Occipital lobe (tissue), 2 donors: ENCODE measurements around the gene PDZRN3. TPM values are rescaled to one million over a fixed set of nuclear protein-coding genes. Genes with fewer than 3 reads are reported as not detected.
"Not testable (repeated sequence)": the region's sequence is repeated elsewhere in the genome, so short reads cannot be mapped to it uniquely, and the experiment has no call there.

Experiments used
- DNase-seq: peaks from one replicate; lab custom pipeline; 2025; lab: John Stamatoyannopoulos, UW
- total RNA-seq: library from RNA; depleted of rRNA; stranded (reverse); fragments of >200 nt; gene quantifications from one replicate; pipeline ENCODE4 v1.2.3, GENCODE V29; 2014

Gene PDZRN3
- total RNA-seq, 1 donor from 2014 or later = 59.3 TPM

DNA sequence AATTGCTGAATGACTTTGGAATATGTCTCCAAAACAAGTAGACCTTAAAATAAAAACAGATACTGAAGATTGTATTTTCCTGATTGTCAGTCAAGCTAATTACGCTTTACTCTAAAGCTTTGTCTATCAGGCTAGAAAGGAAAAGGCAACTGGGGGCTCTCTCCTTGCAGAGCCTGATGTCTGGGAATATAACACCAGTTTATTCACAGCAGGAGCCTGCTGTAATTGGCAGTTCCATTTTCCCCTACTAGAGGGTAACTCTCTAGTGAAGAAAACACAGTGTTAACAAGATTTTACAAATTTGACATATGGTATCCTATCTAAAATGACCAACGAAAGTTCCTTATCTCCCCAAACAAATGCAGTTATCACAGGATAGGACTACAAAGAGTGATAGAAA is 158.8 kb downstream of the PDZRN3 start:
- no peak for DNase-seq

DNA sequence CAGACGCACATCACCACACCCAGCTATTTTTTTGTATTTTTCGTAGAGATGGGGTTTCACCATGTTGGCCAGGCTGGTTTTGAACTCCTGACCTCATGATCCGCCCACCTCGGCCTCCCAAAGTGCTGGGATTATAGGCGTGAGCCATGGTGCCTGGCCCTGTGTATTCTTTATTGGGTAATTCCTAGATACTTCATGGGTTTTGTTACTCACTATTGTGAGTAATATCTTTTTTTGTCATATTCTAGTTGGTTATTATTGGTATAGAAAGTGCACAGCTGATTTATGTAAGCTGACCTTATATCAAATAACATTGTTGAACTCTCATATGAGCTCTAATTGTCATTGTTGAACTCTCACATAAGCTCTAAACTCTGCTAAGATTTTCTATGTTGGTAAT is 160.6 kb downstream of the PDZRN3 start:
- not testable (repeated sequence) for DNase-seq

GRCh38 chr3:73461547-73461946 is 163.2 kb downstream of the PDZRN3 start:
- no peak for DNase-seq

DNA sequence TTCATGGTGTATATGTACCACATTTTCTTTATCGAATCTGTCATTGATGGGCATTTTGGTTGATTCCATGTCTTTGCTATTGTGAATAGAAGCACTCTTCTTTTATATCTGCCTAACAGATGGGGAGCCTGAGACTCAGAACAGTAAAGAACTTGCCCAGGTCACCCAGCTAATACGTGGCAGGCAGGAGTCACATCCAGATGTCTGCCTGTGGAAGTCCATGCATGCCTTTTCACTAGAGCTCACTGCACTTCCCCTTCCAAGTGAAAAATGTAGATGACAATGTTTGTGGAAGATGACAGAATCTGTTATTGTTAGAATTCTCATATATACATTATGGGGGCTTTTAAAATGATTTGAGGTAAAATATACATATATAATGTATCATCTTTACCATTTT is 165.0 kb downstream of the PDZRN3 start:
- no peak for DNase-seq

DNA sequence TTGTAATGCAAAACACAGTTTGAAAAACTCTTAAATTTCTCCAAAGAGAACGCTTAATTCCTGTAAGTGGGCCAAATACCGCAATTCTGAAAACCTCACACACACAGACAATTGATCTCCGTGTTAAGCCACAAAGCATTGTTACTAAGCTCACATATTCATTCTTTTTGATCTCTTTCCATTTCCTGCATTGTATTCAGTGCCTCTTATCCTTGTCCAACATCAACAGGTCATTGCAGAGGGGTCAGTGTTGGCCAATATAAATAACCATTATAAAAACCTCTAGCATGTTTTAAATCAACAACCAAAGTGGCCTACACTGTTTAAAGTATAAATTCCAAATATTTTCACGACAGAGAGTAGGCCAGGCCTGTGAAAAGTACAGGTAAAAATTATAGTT is 171.1 kb downstream of the PDZRN3 start:
- DNase-seq = no peak

- DNase-seq = no peak
These were observed 172.0 kb downstream of the PDZRN3 start for GRCh38 chr3:73452729-73453128.

GRCh38 chr3:73451301-73451944 is 173.3 kb downstream of the PDZRN3 start:
- DNase-seq = no peak

GRCh38 chr3:73449774-73450173 is 175.0 kb downstream of the PDZRN3 start:
- no peak for DNase-seq

- no peak for DNase-seq
These were observed 175.9 kb downstream of the PDZRN3 start for GRCh38 chr3:73448761-73449301.

DNA sequence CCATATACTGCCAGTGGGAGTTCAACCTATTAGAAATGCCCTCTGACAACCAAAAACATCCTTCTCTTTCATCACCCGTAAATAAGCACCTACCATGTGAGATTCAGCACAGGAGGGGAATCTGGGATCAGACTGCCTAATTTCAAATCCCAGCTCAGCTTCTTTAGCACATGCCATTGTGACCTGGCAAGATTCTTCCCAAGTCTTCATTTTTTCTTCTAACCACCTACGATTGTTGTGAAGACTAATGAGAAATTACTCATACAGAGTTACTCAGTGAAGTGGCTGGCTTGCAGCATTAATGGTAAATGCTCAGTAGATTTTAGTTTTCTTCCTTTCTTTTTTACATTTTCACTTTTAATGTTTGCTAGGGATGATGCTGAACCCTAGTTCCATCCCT is 176.7 kb downstream of the PDZRN3 start:
- no peak for DNase-seq

- DNase-seq = no peak
These were observed 177.6 kb downstream of the PDZRN3 start for GRCh38 chr3:73447111-73447510.

DNA sequence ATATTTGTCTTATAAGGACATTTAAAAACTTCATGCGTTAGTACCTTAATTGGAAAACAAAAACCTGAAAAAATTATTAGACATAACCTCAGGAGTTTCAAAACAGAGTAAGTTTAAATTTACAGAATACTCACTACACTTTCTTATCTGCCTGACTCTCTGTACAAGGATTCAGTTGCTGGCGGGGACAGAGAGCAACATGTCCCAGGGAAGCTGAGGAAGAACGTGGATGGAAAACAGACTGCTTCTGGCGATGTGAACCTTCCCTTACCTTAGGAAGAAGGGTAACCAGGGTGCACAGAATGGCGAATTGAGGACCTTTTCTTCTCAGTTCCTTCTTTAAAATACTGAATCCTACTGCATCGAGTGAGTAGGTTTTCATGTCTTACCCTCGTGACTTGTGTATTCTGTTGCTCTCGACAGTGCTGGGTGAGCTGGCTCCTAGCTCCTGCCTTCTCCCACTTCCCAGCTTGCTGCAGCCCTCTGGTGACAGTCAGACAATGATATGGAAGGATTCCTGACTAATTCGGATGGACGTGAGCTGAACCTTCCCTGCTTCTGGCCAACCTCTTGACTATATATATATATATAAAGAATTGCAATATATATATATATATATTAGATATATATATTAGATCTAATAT is 178.2 kb downstream of the PDZRN3 start:
- no peak for DNase-seq

DNA sequence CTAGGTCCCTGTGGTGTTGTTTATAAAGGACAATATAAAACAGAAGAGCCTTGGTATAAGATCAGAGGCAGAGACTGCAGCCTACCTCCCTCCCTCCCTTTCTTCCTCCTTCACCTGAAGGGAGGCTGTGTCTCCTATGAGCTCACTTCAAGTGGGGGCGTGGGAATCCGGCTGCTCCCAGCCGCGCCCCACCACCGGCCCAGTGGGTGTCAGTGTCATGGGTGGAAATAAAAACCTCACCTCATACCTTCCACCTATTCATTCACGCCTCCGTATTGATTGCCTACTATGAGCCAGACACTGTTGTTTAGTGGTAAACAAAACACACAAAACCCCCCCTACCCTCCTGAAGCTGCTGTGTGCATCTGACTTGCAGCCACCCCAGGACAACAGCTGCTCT is 181.9 kb downstream of the PDZRN3 start:
- no peak for DNase-seq

DNA sequence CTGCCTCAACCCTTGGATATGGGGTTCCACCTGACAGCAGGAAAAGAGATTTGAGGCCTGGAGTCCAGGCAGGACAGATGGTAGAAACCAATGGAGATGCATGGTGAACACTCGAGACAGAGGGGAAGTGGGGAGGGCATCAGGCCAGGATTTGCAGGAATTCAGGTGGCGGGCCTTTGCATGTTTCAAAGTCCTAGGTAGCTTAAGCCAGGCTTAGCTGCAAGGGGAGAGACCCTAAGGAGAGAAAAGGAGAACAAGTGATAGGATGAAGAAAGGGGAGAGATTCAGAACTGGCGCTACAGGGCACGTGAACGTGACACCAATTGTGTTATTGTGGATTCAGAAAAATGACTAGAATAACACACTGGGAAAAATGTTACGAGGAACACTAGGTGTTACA is 182.6 kb downstream of the PDZRN3 start:
- no peak for DNase-seq

- DNase-seq = no peak
These were observed 186.9 kb downstream of the PDZRN3 start for GRCh38 chr3:73437828-73438227.

- DNase-seq = no peak
These were observed 189.7 kb downstream of the PDZRN3 start for GRCh38 chr3:73435055-73435454.

DNA sequence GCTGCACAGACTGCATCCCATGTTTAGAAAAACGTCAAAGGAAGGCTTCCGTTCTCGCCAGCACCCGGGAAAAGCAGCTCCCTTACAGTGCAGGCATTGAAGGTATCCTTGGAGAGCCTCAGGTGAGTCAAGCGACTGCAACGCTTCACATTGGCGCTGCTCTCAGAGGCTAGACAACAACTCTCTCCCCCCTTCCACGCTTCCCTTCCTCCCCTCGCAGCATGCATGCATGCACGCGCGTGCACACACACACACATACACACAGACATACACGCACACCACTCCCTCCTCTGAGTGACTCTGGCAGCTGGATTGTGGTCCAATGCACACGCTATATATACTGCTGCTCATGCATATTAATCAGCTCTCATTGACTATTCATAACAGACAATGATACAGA is 191.1 kb downstream of the PDZRN3 start:
- no peak for DNase-seq

- no peak for DNase-seq
These were observed 191.7 kb downstream of the PDZRN3 start for GRCh38 chr3:73433079-73433478.

DNA sequence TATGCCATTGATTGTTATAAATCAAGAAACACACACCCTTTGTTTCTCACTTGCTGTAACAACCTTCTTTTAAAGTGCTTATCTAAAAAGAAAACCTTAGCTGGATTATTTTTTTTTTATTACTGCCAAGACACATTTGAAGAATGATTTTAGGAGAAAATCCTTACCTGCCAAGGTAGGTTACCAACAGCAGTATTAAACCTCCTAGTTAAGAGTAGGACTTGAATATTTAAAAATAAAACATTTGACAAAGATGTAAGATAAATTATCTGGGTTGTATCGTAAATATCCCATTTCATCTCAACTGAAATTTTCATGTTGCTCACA is 192.1 kb downstream of the PDZRN3 start:
- DNase-seq = no peak

- no peak for DNase-seq
These were observed 192.6 kb downstream of the PDZRN3 start for GRCh38 chr3:73432023-73432705.

- DNase-seq = no peak
These were observed 193.4 kb downstream of the PDZRN3 start for GRCh38 chr3:73431183-73431900.

DNA sequence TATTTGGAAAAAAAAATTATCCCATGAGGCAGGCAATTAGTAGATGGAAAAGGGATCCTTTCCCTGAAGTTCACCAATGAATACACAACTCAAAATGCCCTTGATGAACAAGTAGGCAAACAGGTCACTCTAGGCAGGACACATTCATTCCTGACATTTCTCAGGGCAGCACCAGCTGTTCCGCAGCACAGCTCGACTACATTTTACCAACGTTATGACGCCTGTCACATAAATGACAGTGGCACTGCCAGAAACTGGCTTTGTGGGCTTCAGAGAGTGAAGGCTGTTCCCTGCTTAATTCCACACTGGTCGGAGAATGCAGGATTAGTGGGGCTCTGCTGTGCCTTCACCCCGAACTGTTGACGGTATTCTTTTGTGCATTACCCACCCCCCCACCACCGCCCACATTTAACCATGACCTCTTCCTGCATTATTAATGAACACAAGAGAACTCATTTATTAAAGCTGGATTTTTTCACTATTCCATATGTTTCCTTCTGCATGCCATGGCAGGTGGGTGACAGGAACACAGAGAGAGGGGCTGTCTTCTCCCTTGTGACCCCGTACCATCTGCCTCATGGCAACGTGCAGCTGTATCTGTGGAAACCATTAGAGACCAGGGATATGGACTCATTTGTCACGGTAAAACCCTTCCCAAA is 197.6 kb downstream of the PDZRN3 start:
- no peak for DNase-seq
